Measurements from ENCODE around the gene TOP3A. TPM values are rescaled to one million over a fixed set of nuclear protein-coding genes. Genes with fewer than 3 reads are reported as not detected.

The TOP3A gene
- total RNA-seq, 1 donor from 2014 or later: 49.2 TPM

GRCh38 chr17:18251204-18251603, 63.6 kb downstream of the TOP3A start:
- Histone ChIP-seq H3K9me3 (ENCODE audit: low read depth) (no peaks in the 10 kb centered on the region), H2AFZ (replicated peaks) (no peak overlapping the region), H3K27me3 (no peaks in the 10 kb centered on the region), H3K4me3 (no peak overlapping the region), H3F3A (ENCODE audit: low read depth) (peaks cover 27% of the 10 kb centered on the region), H3K4me2 (no peak overlapping the region), H3K36me3 (no peaks in the 10 kb centered on the region), H4K20me1 (ENCODE audit: low read depth) (peaks cover 44% of the 10 kb centered on the region), H3K4me1 (peaks cover 9% of the 10 kb centered on the region), H3K9ac (no peak overlapping the region), H3K27ac (no peak overlapping the region), H3K79me2 (ENCODE audit: low read depth) (peaks cover 1% of the 10 kb centered on the region)
- Mint-ChIP-seq H3K4me1 (peaks cover 21% of the 10 kb centered on the region), H3K9me3 (no peaks in the 10 kb centered on the region), H3K36me3 (peaks cover 9% of the 10 kb centered on the region), H3K4me3 (no peak overlapping the region), H3K27me3 (ENCODE audit: insufficient read depth, low read depth) (peaks cover 8% of the 10 kb centered on the region), H3K27ac (no peak overlapping the region)
- TF ChIP-seq, protein P1, sequence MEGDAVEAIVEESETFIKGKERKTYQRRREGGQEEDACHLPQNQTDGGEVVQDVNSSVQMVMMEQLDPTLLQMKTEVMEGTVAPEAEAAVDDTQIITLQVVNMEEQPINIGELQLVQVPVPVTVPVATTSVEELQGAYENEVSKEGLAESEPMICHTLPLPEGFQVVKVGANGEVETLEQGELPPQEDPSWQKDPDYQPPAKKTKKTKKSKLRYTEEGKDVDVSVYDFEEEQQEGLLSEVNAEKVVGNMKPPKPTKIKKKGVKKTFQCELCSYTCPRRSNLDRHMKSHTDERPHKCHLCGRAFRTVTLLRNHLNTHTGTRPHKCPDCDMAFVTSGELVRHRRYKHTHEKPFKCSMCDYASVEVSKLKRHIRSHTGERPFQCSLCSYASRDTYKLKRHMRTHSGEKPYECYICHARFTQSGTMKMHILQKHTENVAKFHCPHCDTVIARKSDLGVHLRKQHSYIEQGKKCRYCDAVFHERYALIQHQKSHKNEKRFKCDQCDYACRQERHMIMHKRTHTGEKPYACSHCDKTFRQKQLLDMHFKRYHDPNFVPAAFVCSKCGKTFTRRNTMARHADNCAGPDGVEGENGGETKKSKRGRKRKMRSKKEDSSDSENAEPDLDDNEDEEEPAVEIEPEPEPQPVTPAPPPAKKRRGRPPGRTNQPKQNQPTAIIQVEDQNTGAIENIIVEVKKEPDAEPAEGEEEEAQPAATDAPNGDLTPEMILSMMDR (IDR thresholded peaks at IDR 0.05): no peak
- TF ChIP-seq EZH2phosphoT487 (IDR thresholded peaks at IDR 0.05) (no peak), EZH2 (IDR thresholded peaks at IDR 0.05) (no peak)
- no peak for DNase-seq (ENCODE audit: low spot score)

- Histone ChIP-seq H3K9ac (no peak overlapping the region), H3K27ac (no peak overlapping the region), H3K27me3 (no peaks in the 10 kb centered on the region), H3K36me3 (no peaks in the 10 kb centered on the region), H2AFZ (replicated peaks) (no peak overlapping the region), H3K4me1 (peaks cover 9% of the 10 kb centered on the region), H4K20me1 (ENCODE audit: low read depth) (peaks cover 44% of the 10 kb centered on the region), H3K4me3 (no peak overlapping the region), H3F3A (ENCODE audit: low read depth) (peaks cover 27% of the 10 kb centered on the region), H3K4me2 (no peak overlapping the region), H3K79me2 (ENCODE audit: low read depth) (no peaks in the 10 kb centered on the region), H3K9me3 (ENCODE audit: low read depth) (no peaks in the 10 kb centered on the region)
- Mint-ChIP-seq H3K9me3 (no peaks in the 10 kb centered on the region), H3K36me3 (peaks cover 7% of the 10 kb centered on the region), H3K27me3 (ENCODE audit: insufficient read depth, low read depth) (peaks cover 8% of the 10 kb centered on the region), H3K27ac (no peak overlapping the region), H3K4me1 (peaks cover 18% of the 10 kb centered on the region), H3K4me3 (no peak overlapping the region)
- DNase-seq (ENCODE audit: low spot score): no peak
- TF ChIP-seq EZH2phosphoT487 (IDR thresholded peaks at IDR 0.05) (no peak), EZH2 (IDR thresholded peaks at IDR 0.05) (no peak)
- TF ChIP-seq, protein P1 (IDR thresholded peaks at IDR 0.05): no peak
Measured at GRCh38 chr17:18250708-18251107, 64.1 kb downstream of the TOP3A start.

- Histone ChIP-seq H3K4me1 (peaks cover 9% of the 10 kb centered on the region), H2AFZ (replicated peaks) (no peak overlapping the region), H3K27me3 (no peaks in the 10 kb centered on the region), H4K20me1 (ENCODE audit: low read depth) (peaks cover 42% of the 10 kb centered on the region), H3K9me3 (ENCODE audit: low read depth) (no peaks in the 10 kb centered on the region), H3K27ac (no peak overlapping the region), H3F3A (ENCODE audit: low read depth) (peaks cover 27% of the 10 kb centered on the region), H3K9ac (no peak overlapping the region), H3K79me2 (ENCODE audit: low read depth) (no peaks in the 10 kb centered on the region), H3K36me3 (no peaks in the 10 kb centered on the region), H3K4me3 (no peak overlapping the region), H3K4me2 (no peak overlapping the region)
- peaks cover 11% of the 10 kb centered on the region for H3K27me3 Mint-ChIP-seq (ENCODE audit: insufficient read depth, low read depth)
- TF ChIP-seq EZH2 (IDR thresholded peaks at IDR 0.05) (no peak), EZH2phosphoT487 (IDR thresholded peaks at IDR 0.05) (no peak)
- TF ChIP-seq, protein P1 (IDR thresholded peaks at IDR 0.05): no peak
- no peak overlapping the region for H3K27ac Mint-ChIP-seq
- no peak for DNase-seq (ENCODE audit: low spot score)
- H3K4me1 Mint-ChIP-seq: peaks cover 21% of the 10 kb centered on the region
- peaks cover 10% of the 10 kb centered on the region for H3K36me3 Mint-ChIP-seq
- H3K4me3 Mint-ChIP-seq: no peak overlapping the region
- H3K9me3 Mint-ChIP-seq: no peaks in the 10 kb centered on the region
Measured at GRCh38 chr17:18250259-18250658, 64.5 kb downstream of the TOP3A start.
